NCI-H446 (cell line): ENCODE results near the gene IFNGR1.
"Not testable (repeated sequence)": the region's sequence is repeated elsewhere in the genome, so short reads cannot be mapped to it uniquely, and the experiment has no call there.

Source experiments
- DNase-seq, 2 experiments: peaks; one replicate each; lab custom pipeline; 2025; lab: John Stamatoyannopoulos, UW

The IFNGR1 gene

GRCh38 chr6:137213331-137213740, 5.8 kb downstream of the IFNGR1 start:
- DNase-seq, result no peak

GRCh38 chr6:137211910-137212309, 7.3 kb downstream of the IFNGR1 start:
- no peak for DNase-seq

GRCh38 chr6:137210903-137211302, 8.3 kb downstream of the IFNGR1 start:
- DNase-seq, result peak in 1 of 2 experiments; percentile 8

GRCh38 chr6:137208279-137208678, 10.9 kb downstream of the IFNGR1 start:
- DNase-seq, result no peak

- DNase-seq, result not testable (repeated sequence)
These were observed 11.7 kb downstream of the IFNGR1 start for GRCh38 chr6:137207457-137207856.

- no peak for DNase-seq
These were observed 12.6 kb downstream of the IFNGR1 start for GRCh38 chr6:137206577-137206976.

GRCh38 chr6:137203256-137203655, 15.9 kb downstream of the IFNGR1 start:
- DNase-seq, result no peak

GRCh38 chr6:137202078-137202477, 17.1 kb downstream of the IFNGR1 start:
- DNase-seq, result no peak

- DNase-seq, result no peak
These were observed 18.2 kb downstream of the IFNGR1 start for GRCh38 chr6:137201006-137201405.

- DNase-seq, result no peak
These were observed 18.9 kb downstream of the IFNGR1 start for GRCh38 chr6:137200288-137200687.

- DNase-seq, result no peak
These were observed 21.2 kb downstream of the IFNGR1 start for GRCh38 chr6:137197684-137198645.

- DNase-seq, result no peak
These were observed 25.7 kb downstream of the IFNGR1 start for GRCh38 chr6:137193256-137194070.

- no peak for DNase-seq
These were observed 26.4 kb downstream of the IFNGR1 start for GRCh38 chr6:137192821-137193220.

- DNase-seq, result no peak
These were observed 27.5 kb downstream of the IFNGR1 start for GRCh38 chr6:137191670-137192069.

GRCh38 chr6:137191236-137191635, 27.9 kb downstream of the IFNGR1 start:
- no peak for DNase-seq

GRCh38 chr6:137190583-137191094, 28.5 kb downstream of the IFNGR1 start:
- DNase-seq, result no peak

- no peak for DNase-seq
These were observed 30.3 kb downstream of the IFNGR1 start for GRCh38 chr6:137188855-137189254.

GRCh38 chr6:137185290-137185689, 33.9 kb downstream of the IFNGR1 start:
- no peak for DNase-seq

- DNase-seq, result no peak
These were observed 36.5 kb downstream of the IFNGR1 start for GRCh38 chr6:137182654-137183073.

- no peak for DNase-seq
These were observed 37.1 kb downstream of the IFNGR1 start for GRCh38 chr6:137181891-137182653.

- no peak for DNase-seq
These were observed 41.6 kb downstream of the IFNGR1 start for GRCh38 chr6:137177611-137178010.

- DNase-seq, result no peak
These were observed 42.5 kb downstream of the IFNGR1 start for GRCh38 chr6:137176729-137177128.
